ENCODE measurements around the gene FERMT1.

Gene FERMT1

GRCh38 chr20:6100246-6100645 lies 22.6 kb downstream of the FERMT1 start:
- no peak for TF ChIP-seq CTCF (IDR thresholded peaks at IDR 0.05)

- no peak for TF ChIP-seq CTCF (IDR thresholded peaks at IDR 0.05)
Measured at GRCh38 chr20:6099819-6100218, 23.0 kb downstream of the FERMT1 start.

GRCh38 chr20:6095409-6095808 lies 27.4 kb downstream of the FERMT1 start:
- TF ChIP-seq CTCF (IDR thresholded peaks at IDR 0.05), result no peak

- TF ChIP-seq CTCF (IDR thresholded peaks at IDR 0.05), result no peak
Measured at GRCh38 chr20:6094565-6094964, 28.3 kb downstream of the FERMT1 start.

- no peak for TF ChIP-seq CTCF (IDR thresholded peaks at IDR 0.05)
Measured at GRCh38 chr20:6094063-6094462, 28.8 kb downstream of the FERMT1 start.

- no peak for TF ChIP-seq CTCF (IDR thresholded peaks at IDR 0.05)
Measured at GRCh38 chr20:6091661-6092060, 31.2 kb downstream of the FERMT1 start.

GRCh38 chr20:6086868-6087267 lies 36.0 kb downstream of the FERMT1 start:
- TF ChIP-seq CTCF (IDR thresholded peaks at IDR 0.05), result no peak

GRCh38 chr20:6083926-6084325 lies 38.9 kb downstream of the FERMT1 start:
- TF ChIP-seq CTCF (IDR thresholded peaks at IDR 0.05), result no peak
